Vagina (tissue), 2 donors: ENCODE results near the gene FATE1. TPM values are rescaled to one million over a fixed set of nuclear protein-coding genes. Genes with fewer than 3 reads are reported as not detected.

Source experiments
- DNase-seq, 2 donors: peaks; one replicate each; pipeline ENCODE4 v3.0.0-alpha.2; 2017; ENCODE audit errors: extremely low spot score in 2 of 2
- H3K27ac ChIP-seq: fragments of 200-600 bp; sonication (generic); one replicate; pipeline ENCODE4 v1.5.1; 2019
- H3K27me3 ChIP-seq: fragments of 200-600 bp; sonication (generic); one replicate; pipeline ENCODE4 v1.5.1; 2019
- H3K36me3 ChIP-seq, 2 donors: fragments of 200-600 bp; sonication (generic); one replicate each; pipeline ENCODE4 v1.5.1; 2017 to 2019
- H3K4me1 ChIP-seq: fragments of 200-600 bp; sonication (generic); one replicate; pipeline ENCODE4 v1.5.1; 2019
- H3K4me3 ChIP-seq, 2 donors: fragments of 200-600 bp; sonication (generic); 1 replicate in 1 of 2; 2 replicates in 1 of 2; pipeline ENCODE4 v1.5.1; 2016 to 2019
- H3K9me3 ChIP-seq: fragments of 200-600 bp; sonication (generic); one replicate; pipeline ENCODE4 v1.5.1; 2019
- CTCF ChIP-seq, 3 experiments: fragments of 450-650 bp in 2 of 3; fragments of 200-600 bp in 1 of 3; sonication (generic) in 1 of 3; IDR thresholded peaks; one replicate each; pipeline ENCODE4 v1.5.1; 2017 to 2019; ENCODE audit warnings: antibody characterized with exemption in 3 of 3, mild to moderate bottlenecking in 2 of 3, moderate library complexity in 2 of 3
- POLR2A ChIP-seq, 2 donors: fragments of 450-650 bp; IDR thresholded peaks; one replicate each; pipeline ENCODE4 v1.6.1; 2017; ENCODE audit warnings: antibody characterized with exemption in 2 of 2, mild to moderate bottlenecking in 2 of 2, moderate library complexity in 2 of 2
- POLR2AphosphoS5 ChIP-seq, 2 donors: sonication (generic); formaldehyde crosslinking; IDR thresholded peaks; one replicate each; pipeline ENCODE4 v1.9.0; 2017; ENCODE audit warnings: antibody characterized with exemption in 2 of 2, mild to moderate bottlenecking in 2 of 2, low read depth in 1 of 2; ENCODE audit not compliant: insufficient read depth in 1 of 2
- intact Hi-C: fragments of 100-400 bp; cut with DNase I; formaldehyde crosslinking; loops from one replicate; pipeline ENCODE4 v1.15.1; 2023
- total RNA-seq: library from RNA; depleted of rRNA; stranded (reverse); fragments of >200 nt; gene quantifications from one replicate; pipeline ENCODE4 v1.2.3, GENCODE V29; 2016

Gene FATE1
- total RNA-seq, 1 donor from 2014 or later = not detected

GRCh38 chrX:151727346-151727745, 11.5 kb downstream of the FATE1 start:
- intact Hi-C loops = no loop called here

GRCh38 chrX:151729056-151729725, 13.4 kb downstream of the FATE1 start:
- no peak for TF ChIP-seq POLR2AphosphoS5 (IDR thresholded peaks at IDR 0.05; ENCODE audit: insufficient read depth in 1 of 2, low read depth in 1 of 2)
- no peak for TF ChIP-seq CTCF (IDR thresholded peaks at IDR 0.05)
- TF ChIP-seq POLR2A (IDR thresholded peaks at IDR 0.05) = no peak
- Histone ChIP-seq H3K9me3 (no peaks in the 10 kb centered on the region), H3K27me3 (no peaks in the 10 kb centered on the region), H3K36me3 (no peaks in the 10 kb centered on the region), H3K27ac (no peak overlapping the region), H3K4me3 (no peak overlapping the region), H3K4me1 (no peaks in the 10 kb centered on the region)
- no peak for DNase-seq
- intact Hi-C loops = no loop called here

More at GRCh38 chrX:151727346-151727745, 11.5 kb downstream of the FATE1 start:
- H3K4me1 ChIP-seq = no peaks in the 10 kb centered on the region
- TF ChIP-seq POLR2A (IDR thresholded peaks at IDR 0.05) = no peak
- no peak for TF ChIP-seq POLR2AphosphoS5 (IDR thresholded peaks at IDR 0.05; ENCODE audit: insufficient read depth in 1 of 2, low read depth in 1 of 2)
- TF ChIP-seq CTCF (IDR thresholded peaks at IDR 0.05) = no peak
- no peak for DNase-seq
- no peaks in the 10 kb centered on the region for H3K27me3 ChIP-seq
- H3K9me3 ChIP-seq = no peaks in the 10 kb centered on the region
- no peak overlapping the region for H3K4me3 ChIP-seq
- H3K27ac ChIP-seq = no peak overlapping the region
- no peaks in the 10 kb centered on the region for H3K36me3 ChIP-seq

GRCh38 chrX:151734446-151734845, 18.6 kb downstream of the FATE1 start, which contains the start of gene CNGA2:
TSS of gene CNGA2 (plus strand) at chrX:151734746. CDS start at chrX:151738484, 3,738 bp downstream.
- intact Hi-C loops = no loop called here
- no peaks in the 10 kb centered on the region for H3K27me3 ChIP-seq
- H3K27ac ChIP-seq = no peak within 1 kb of the TSS
- H3K4me1 ChIP-seq = no peaks in the 10 kb centered on the region
- no peaks in the 10 kb centered on the region for H3K9me3 ChIP-seq
- H3K4me3 ChIP-seq = no peak within 1 kb of the TSS
- H3K36me3 ChIP-seq = no peaks in the 10 kb centered on the region
- no peak for DNase-seq
- TF ChIP-seq POLR2A (IDR thresholded peaks at IDR 0.05) (no peak), POLR2AphosphoS5 (IDR thresholded peaks at IDR 0.05; ENCODE audit: insufficient read depth in 1 of 2, low read depth in 1 of 2) (no peak), CTCF (IDR thresholded peaks at IDR 0.05) (no peak)

GRCh38 chrX:151735219-151735618, 19.4 kb downstream of the FATE1 start:
- H3K27ac ChIP-seq = no peak overlapping the region
- H3K27me3 ChIP-seq = no peaks in the 10 kb centered on the region
- TF ChIP-seq POLR2A (IDR thresholded peaks at IDR 0.05) = no peak
- H3K9me3 ChIP-seq = no peaks in the 10 kb centered on the region
- intact Hi-C loops = no loop called here
- DNase-seq = no peak
- H3K4me3 ChIP-seq = no peak overlapping the region
- no peaks in the 10 kb centered on the region for H3K36me3 ChIP-seq
- no peaks in the 10 kb centered on the region for H3K4me1 ChIP-seq

- Histone ChIP-seq H3K4me1 (no peaks in the 10 kb centered on the region), H3K36me3 (no peaks in the 10 kb centered on the region), H3K4me3 (no peak overlapping the region), H3K9me3 (no peaks in the 10 kb centered on the region), H3K27ac (no peak overlapping the region), H3K27me3 (no peaks in the 10 kb centered on the region)
- intact Hi-C loops = no loop called here
- DNase-seq = no peak
- TF ChIP-seq POLR2A (IDR thresholded peaks at IDR 0.05) (no peak), CTCF (IDR thresholded peaks at IDR 0.05) (no peak), POLR2AphosphoS5 (IDR thresholded peaks at IDR 0.05; ENCODE audit: insufficient read depth in 1 of 2, low read depth in 1 of 2) (no peak)
Measured at GRCh38 chrX:151736685-151737084, 20.9 kb downstream of the FATE1 start.
